ENCODE data around the gene YBEY. TPM values are rescaled to one million over a fixed set of nuclear protein-coding genes. Genes with fewer than 3 reads are reported as not detected.

The YBEY gene
- total RNA-seq, 1 donor from 2014 or later = 13.5 TPM

- peaks cover 3% of the 10 kb centered on the region for H4K20me1 ChIP-seq (ENCODE audit: insufficient read depth, low read length)
- no peaks in the 10 kb centered on the region for H3K27me3 ChIP-seq (ENCODE audit: insufficient read depth, low read length)
- no peak overlapping the region for H3K4me3 ChIP-seq (ENCODE audit: insufficient read depth, low read depth, low read length)
- no peaks in the 10 kb centered on the region for H3K9me3 ChIP-seq (ENCODE audit: insufficient read depth, low read depth, low read length)
- TF ChIP-seq CTCF (IDR thresholded peaks at IDR 0.05; ENCODE audit: insufficient read depth, low read depth, low read length) (no peak), EZH2 (IDR thresholded peaks at IDR 0.05; ENCODE audit: insufficient read depth, low read length) (no peak)
- no peak overlapping the region for H2AFZ ChIP-seq (ENCODE audit: low read depth, low read length)
- Mint-ChIP-seq H3K9me3 (ENCODE audit: unreplicated experiment) (no peaks in the 10 kb centered on the region), H3K4me1 (ENCODE audit: low read depth, unreplicated experiment) (peaks cover 3% of the 10 kb centered on the region), H3K27me3 (ENCODE audit: low read depth, unreplicated experiment) (no peaks in the 10 kb centered on the region), H3K27ac (ENCODE audit: unreplicated experiment) (no peak overlapping the region), H3K4me3 (ENCODE audit: unreplicated experiment) (no peak overlapping the region), H3K36me3 (ENCODE audit: low read depth, unreplicated experiment) (no peaks in the 10 kb centered on the region)
- peaks cover 12% of the 10 kb centered on the region for H3K4me1 ChIP-seq (ENCODE audit: insufficient read depth, low read length)
- FAIRE-seq (no peak), DNase-seq (ENCODE audit: low read depth) (no peak)
- H3K36me3 ChIP-seq (ENCODE audit: insufficient read depth, low read length) = no peaks in the 10 kb centered on the region
- H3K9ac ChIP-seq (ENCODE audit: low read length) = no peak overlapping the region
- H3K4me2 ChIP-seq (ENCODE audit: low read length) = no peak overlapping the region
- H3K27ac ChIP-seq (ENCODE audit: low read depth, low read length) = no peak overlapping the region
- no peaks in the 10 kb centered on the region for H3K79me2 ChIP-seq (ENCODE audit: insufficient read depth, low read length)
These were observed 25.4 kb downstream of the YBEY start for GRCh38 chr21:46311568-46311967.

- Histone ChIP-seq H3K27ac (ENCODE audit: low read depth, low read length) (no peak overlapping the region), H4K20me1 (ENCODE audit: insufficient read depth, low read length) (no peaks in the 10 kb centered on the region), H3K36me3 (ENCODE audit: insufficient read depth, low read length) (no peaks in the 10 kb centered on the region), H3K4me2 (ENCODE audit: low read length) (no peak overlapping the region), H3K9me3 (ENCODE audit: insufficient read depth, low read depth, low read length) (no peaks in the 10 kb centered on the region), H3K4me1 (ENCODE audit: insufficient read depth, low read length) (peaks cover 5% of the 10 kb centered on the region), H2AFZ (ENCODE audit: low read depth, low read length) (no peak overlapping the region), H3K4me3 (ENCODE audit: insufficient read depth, low read depth, low read length) (no peak overlapping the region), H3K27me3 (ENCODE audit: insufficient read depth, low read length) (no peaks in the 10 kb centered on the region), H3K79me2 (ENCODE audit: insufficient read depth, low read length) (no peaks in the 10 kb centered on the region), H3K9ac (ENCODE audit: low read length) (no peak overlapping the region)
- no peak overlapping the region for H3K27ac Mint-ChIP-seq (ENCODE audit: unreplicated experiment)
- H3K9me3 Mint-ChIP-seq (ENCODE audit: unreplicated experiment) = no peaks in the 10 kb centered on the region
- no peaks in the 10 kb centered on the region for H3K4me1 Mint-ChIP-seq (ENCODE audit: low read depth, unreplicated experiment)
- H3K36me3 Mint-ChIP-seq (ENCODE audit: low read depth, unreplicated experiment) = no peaks in the 10 kb centered on the region
- TF ChIP-seq CTCF (IDR thresholded peaks at IDR 0.05; ENCODE audit: insufficient read depth, low read depth, low read length) = no peak
- no peak for TF ChIP-seq EZH2 (IDR thresholded peaks at IDR 0.05; ENCODE audit: insufficient read depth, low read length)
- H3K4me3 Mint-ChIP-seq (ENCODE audit: unreplicated experiment) = no peak overlapping the region
- FAIRE-seq (no peak), DNase-seq (ENCODE audit: low read depth) (no peak)
- no peaks in the 10 kb centered on the region for H3K27me3 Mint-ChIP-seq (ENCODE audit: low read depth, unreplicated experiment)
These were observed 26.8 kb downstream of the YBEY start for GRCh38 chr21:46312949-46313348.

- Mint-ChIP-seq H3K4me3 (ENCODE audit: unreplicated experiment) (no peak overlapping the region), H3K9me3 (ENCODE audit: unreplicated experiment) (no peaks in the 10 kb centered on the region), H3K27ac (ENCODE audit: unreplicated experiment) (no peak overlapping the region), H3K4me1 (ENCODE audit: low read depth, unreplicated experiment) (no peaks in the 10 kb centered on the region), H3K27me3 (ENCODE audit: low read depth, unreplicated experiment) (no peaks in the 10 kb centered on the region), H3K36me3 (ENCODE audit: low read depth, unreplicated experiment) (no peaks in the 10 kb centered on the region)
- H3K36me3 ChIP-seq (ENCODE audit: insufficient read depth, low read length) = no peaks in the 10 kb centered on the region
- no peaks in the 10 kb centered on the region for H3K9me3 ChIP-seq (ENCODE audit: insufficient read depth, low read depth, low read length)
- no peaks in the 10 kb centered on the region for H3K4me1 ChIP-seq (ENCODE audit: insufficient read depth, low read length)
- TF ChIP-seq EZH2 (IDR thresholded peaks at IDR 0.05; ENCODE audit: insufficient read depth, low read length) (no peak), CTCF (IDR thresholded peaks at IDR 0.05; ENCODE audit: insufficient read depth, low read depth, low read length) (no peak)
- no peak overlapping the region for H3K27ac ChIP-seq (ENCODE audit: low read depth, low read length)
- H3K9ac ChIP-seq (ENCODE audit: low read length) = no peak overlapping the region
- DNase-seq (ENCODE audit: low read depth) = no peak
- no peak overlapping the region for H3K4me2 ChIP-seq (ENCODE audit: low read length)
- no peaks in the 10 kb centered on the region for H4K20me1 ChIP-seq (ENCODE audit: insufficient read depth, low read length)
- no peak for FAIRE-seq
- H2AFZ ChIP-seq (ENCODE audit: low read depth, low read length) = no peak overlapping the region
- H3K4me3 ChIP-seq (ENCODE audit: insufficient read depth, low read depth, low read length) = no peak overlapping the region
- H3K79me2 ChIP-seq (ENCODE audit: insufficient read depth, low read length) = peaks cover under 1% of the 10 kb centered on the region
- no peaks in the 10 kb centered on the region for H3K27me3 ChIP-seq (ENCODE audit: insufficient read depth, low read length)
These were observed 28.4 kb downstream of the YBEY start for GRCh38 chr21:46314441-46315020.
